ENCODE data around the gene LRP5. TPM values are rescaled to one million over a fixed set of nuclear protein-coding genes. Genes with fewer than 3 reads are reported as not detected.

LRP5 gene
- total RNA-seq, 1 experiment from 2014 or later: 67.0 TPM

- no peak for DNase-seq (ENCODE audit: low spot score)
- Histone ChIP-seq H3K4me3 (ENCODE audit: low read depth, low read length, poor library complexity, severe bottlenecking) (no peak overlapping the region), H3K9me3 (ENCODE audit: low read depth, low read length, poor library complexity, severe bottlenecking) (no peaks in the 10 kb centered on the region), H3K27me3 (replicated peaks; ENCODE audit: insufficient read depth, low read depth, low read length, poor library complexity) (no peaks in the 10 kb centered on the region), H3K4me1 (ENCODE audit: insufficient read depth, low read length, poor library complexity, severe bottlenecking) (peaks cover 40% of the 10 kb centered on the region), H3K36me3 (ENCODE audit: insufficient read depth, low read length, poor library complexity, severe bottlenecking) (peaks cover 6% of the 10 kb centered on the region), H3K27ac (ENCODE audit: low read depth, low read length, poor library complexity, severe bottlenecking) (no peak overlapping the region)
- TF ChIP-seq, protein P1, sequence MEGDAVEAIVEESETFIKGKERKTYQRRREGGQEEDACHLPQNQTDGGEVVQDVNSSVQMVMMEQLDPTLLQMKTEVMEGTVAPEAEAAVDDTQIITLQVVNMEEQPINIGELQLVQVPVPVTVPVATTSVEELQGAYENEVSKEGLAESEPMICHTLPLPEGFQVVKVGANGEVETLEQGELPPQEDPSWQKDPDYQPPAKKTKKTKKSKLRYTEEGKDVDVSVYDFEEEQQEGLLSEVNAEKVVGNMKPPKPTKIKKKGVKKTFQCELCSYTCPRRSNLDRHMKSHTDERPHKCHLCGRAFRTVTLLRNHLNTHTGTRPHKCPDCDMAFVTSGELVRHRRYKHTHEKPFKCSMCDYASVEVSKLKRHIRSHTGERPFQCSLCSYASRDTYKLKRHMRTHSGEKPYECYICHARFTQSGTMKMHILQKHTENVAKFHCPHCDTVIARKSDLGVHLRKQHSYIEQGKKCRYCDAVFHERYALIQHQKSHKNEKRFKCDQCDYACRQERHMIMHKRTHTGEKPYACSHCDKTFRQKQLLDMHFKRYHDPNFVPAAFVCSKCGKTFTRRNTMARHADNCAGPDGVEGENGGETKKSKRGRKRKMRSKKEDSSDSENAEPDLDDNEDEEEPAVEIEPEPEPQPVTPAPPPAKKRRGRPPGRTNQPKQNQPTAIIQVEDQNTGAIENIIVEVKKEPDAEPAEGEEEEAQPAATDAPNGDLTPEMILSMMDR (conservative IDR thresholded peaks at IDR 0.05; ENCODE audit: low read depth, low read length): no peak
- TF ChIP-seq EZH2 (IDR thresholded peaks at IDR 0.05; ENCODE audit: borderline replicate concordance, low read depth, low read length, poor library complexity, severe bottlenecking): no peak
- intact Hi-C loops (cut with micrococcal nuclease; ENCODE audit: unreplicated experiment): no loop called here
- ChIA-PET POLR2A (ENCODE audit: low non-redundant PET) (no interaction called here), CTCF (no interaction called here)
- no TSS peak for BruUV-seq (replicated peaks)
Measured at GRCh38 chr11:68469642-68470041, 157.3 kb downstream of the LRP5 start.

DNA sequence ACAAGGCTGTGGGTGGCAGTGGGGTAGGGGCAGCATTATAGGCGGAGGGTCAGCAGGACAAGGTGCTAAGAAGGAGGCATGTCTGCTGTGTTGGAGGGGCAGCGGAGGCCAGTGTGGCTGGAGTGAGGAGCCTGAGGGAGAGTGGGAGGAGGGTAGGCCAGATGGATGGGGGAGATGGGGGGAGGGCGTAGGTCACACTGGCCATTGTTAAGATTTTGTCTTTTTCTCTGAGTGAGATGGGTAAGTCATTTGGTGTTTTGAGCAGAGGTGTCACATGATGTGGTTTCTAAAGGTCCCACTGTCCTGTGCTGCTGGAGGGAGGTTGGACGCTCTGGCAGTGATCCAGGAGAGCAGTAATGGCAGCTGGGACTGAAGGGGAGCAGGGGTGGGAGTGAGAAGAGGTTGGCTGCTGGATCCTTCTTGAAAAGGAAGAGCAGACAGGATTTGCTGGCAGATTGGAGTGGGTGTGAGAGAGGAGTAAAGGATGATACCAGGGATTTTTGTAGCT is 158.0 kb downstream of the LRP5 start:
- intact Hi-C loops (cut with micrococcal nuclease; ENCODE audit: unreplicated experiment): no loop called here
- BruUV-seq (replicated peaks): no TSS peak
- Histone ChIP-seq H3K4me3 (ENCODE audit: low read depth, low read length, poor library complexity, severe bottlenecking) (no peak overlapping the region), H3K4me1 (ENCODE audit: insufficient read depth, low read length, poor library complexity, severe bottlenecking) (peaks cover 37% of the 10 kb centered on the region), H3K27ac (ENCODE audit: low read depth, low read length, poor library complexity, severe bottlenecking) (no peak overlapping the region), H3K27me3 (replicated peaks; ENCODE audit: insufficient read depth, low read depth, low read length, poor library complexity) (no peaks in the 10 kb centered on the region), H3K9me3 (ENCODE audit: low read depth, low read length, poor library complexity, severe bottlenecking) (no peaks in the 10 kb centered on the region), H3K36me3 (ENCODE audit: insufficient read depth, low read length, poor library complexity, severe bottlenecking) (peaks cover 6% of the 10 kb centered on the region)
- CTCF ChIA-PET: no interaction called here
- DNase-seq (ENCODE audit: low spot score): no peak
- TF ChIP-seq, protein P1 (conservative IDR thresholded peaks at IDR 0.05; ENCODE audit: low read depth, low read length): no peak
- no peak for TF ChIP-seq EZH2 (IDR thresholded peaks at IDR 0.05; ENCODE audit: borderline replicate concordance, low read depth, low read length, poor library complexity, severe bottlenecking)
- POLR2A ChIA-PET (ENCODE audit: low non-redundant PET): no interaction called here

DNA sequence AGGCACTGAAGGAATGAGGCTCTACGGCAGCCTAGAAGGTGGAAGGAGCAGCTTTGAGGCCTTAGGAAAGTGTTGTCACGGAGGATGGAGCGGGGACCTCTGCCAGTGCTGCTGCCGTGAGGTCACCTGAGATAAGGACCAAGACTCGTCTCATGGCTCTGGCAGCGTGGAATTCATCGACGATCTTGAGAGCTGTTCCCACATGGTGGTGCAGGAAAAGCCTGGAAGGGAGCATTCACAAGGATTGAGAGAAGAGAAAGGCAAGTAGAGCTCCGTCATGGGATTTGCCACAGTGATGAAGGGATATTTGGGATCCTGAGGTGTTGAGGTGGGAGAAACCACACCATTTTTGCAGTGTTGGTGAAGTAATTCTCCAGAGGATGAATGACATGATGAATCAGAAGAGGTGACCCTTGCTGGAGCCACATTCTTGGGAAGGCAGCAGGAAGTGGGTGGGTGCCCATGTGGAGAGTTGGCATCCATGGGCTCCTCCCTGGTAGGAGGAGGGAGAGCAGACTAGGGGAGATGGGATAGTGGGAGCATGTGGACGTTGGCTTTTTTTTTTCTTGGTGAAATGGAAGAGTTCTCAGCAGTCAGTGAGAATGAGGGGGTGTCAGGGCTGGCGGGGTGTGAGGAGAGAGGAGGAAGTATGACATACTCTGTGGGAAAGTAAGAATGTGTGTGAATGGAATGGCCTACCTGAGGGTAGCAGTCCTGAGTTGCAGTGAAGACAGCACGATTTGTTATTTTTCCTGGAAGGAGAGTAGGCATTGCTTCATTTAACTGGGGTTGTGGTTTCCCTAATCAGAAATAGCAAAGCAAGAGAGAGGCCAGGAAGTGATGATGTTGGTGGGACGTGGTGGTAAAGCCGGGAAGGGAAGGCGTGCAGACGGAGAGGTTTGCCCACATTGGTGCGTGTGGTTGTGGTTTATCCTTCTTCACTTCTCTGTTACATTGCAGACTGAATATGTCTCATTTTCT is 159.3 kb downstream of the LRP5 start:
- intact Hi-C loops (cut with micrococcal nuclease; ENCODE audit: unreplicated experiment): no loop called here
- CTCF ChIA-PET: no interaction called here
- no peak overlapping the region for H3K27ac ChIP-seq (ENCODE audit: low read depth, low read length, poor library complexity, severe bottlenecking)
- H3K4me3 ChIP-seq (ENCODE audit: low read depth, low read length, poor library complexity, severe bottlenecking): no peak overlapping the region
- no TSS peak for BruUV-seq (replicated peaks)
- peaks cover 34% of the 10 kb centered on the region for H3K4me1 ChIP-seq (ENCODE audit: insufficient read depth, low read length, poor library complexity, severe bottlenecking)
- TF ChIP-seq EZH2 (IDR thresholded peaks at IDR 0.05; ENCODE audit: borderline replicate concordance, low read depth, low read length, poor library complexity, severe bottlenecking): no peak
- TF ChIP-seq, protein P1 (conservative IDR thresholded peaks at IDR 0.05; ENCODE audit: low read depth, low read length): no peak
- POLR2A ChIA-PET (ENCODE audit: low non-redundant PET): no interaction called here
- H3K27me3 ChIP-seq (replicated peaks; ENCODE audit: insufficient read depth, low read depth, low read length, poor library complexity): no peaks in the 10 kb centered on the region
- H3K9me3 ChIP-seq (ENCODE audit: low read depth, low read length, poor library complexity, severe bottlenecking): no peaks in the 10 kb centered on the region
- no peak for DNase-seq (ENCODE audit: low spot score)
- H3K36me3 ChIP-seq (ENCODE audit: insufficient read depth, low read length, poor library complexity, severe bottlenecking): peaks cover 6% of the 10 kb centered on the region
